ENCODE results near the gene EP400. TPM values are rescaled to one million over a fixed set of nuclear protein-coding genes. Genes with fewer than 3 reads are reported as not detected.

EP400 gene
- total and polyA plus RNA-seq, 2 of the 8 experiments (the other 6 are each of a cell fraction or from before 2014, with no cell fraction given): 13.1 to 69.7 TPM

DNA sequence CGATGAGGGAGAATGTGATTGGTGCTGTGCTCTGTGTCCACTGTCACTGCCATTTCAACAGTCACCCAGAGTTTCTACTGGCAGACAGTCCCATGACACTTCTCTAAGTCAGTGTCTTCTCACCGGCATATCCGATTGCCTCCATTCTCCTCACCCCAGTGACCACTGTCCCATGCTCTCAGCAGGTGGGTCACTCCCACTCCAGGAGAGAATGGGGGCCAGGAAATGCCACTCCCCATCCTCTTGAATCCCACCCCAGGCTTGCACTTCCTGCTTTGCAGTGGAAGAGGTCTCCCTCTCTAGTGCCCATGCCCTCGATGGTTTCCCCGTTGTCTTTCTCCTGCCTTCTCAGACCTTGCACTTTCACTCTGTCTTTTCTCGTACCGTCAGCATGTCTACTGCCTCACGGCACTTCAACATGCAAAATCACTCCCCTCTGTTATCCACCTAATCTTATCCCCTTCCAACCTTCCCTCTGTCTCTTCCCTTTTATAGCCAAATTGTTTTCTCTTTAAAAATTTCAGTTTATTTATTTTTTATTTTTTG lies 2.2 kb upstream of the EP400 start:
- Histone ChIP-seq H2BK20ac (ENCODE audit: low read length) (no peak overlapping the region), H4K20me1 (replicated peaks in 1 of 2; ENCODE audit: control insufficient read depth in 1 of 2, insufficient read depth in 2 of 2, low read length in 2 of 2) (peaks cover 0 to 11% of the 10 kb centered on the region in 2 experiments), H3K14ac (ENCODE audit: insufficient read length) (no peak overlapping the region), H3K79me2 (ENCODE audit: control insufficient read depth in 1 of 2, insufficient read depth in 2 of 2, low read length in 2 of 2) (peaks cover 8 to 21% of the 10 kb centered on the region in 2 experiments; a peak in 3 of 4 replicates), H2AK5ac (ENCODE audit: low read depth, low read length) (peak overlapping the region; percentile 82), H3K18ac (ENCODE audit: extremely low read depth, low read length) (no peak overlapping the region), H3K79me1 (ENCODE audit: low read depth, low read length) (no peaks in the 10 kb centered on the region), H3K27ac (ENCODE audit: low read depth, low read length) (no peak overlapping the region), H3K9ac (replicated peaks in 1 of 4; ENCODE audit: extremely low read depth in 1 of 4, low read depth in 3 of 4, low read length in 3 of 4) (no peak overlapping the region; a peak in 1 of 7 replicates), H2BK12ac (ENCODE audit: low read depth, low read length) (peak overlapping the region; percentile 68; the same call in 1 of the 2 replicates), H3K4me2 (ENCODE audit: insufficient read depth in 1 of 2, low read depth in 2 of 2, low read length in 2 of 2) (no peak overlapping the region), H2BK5ac (ENCODE audit: low read depth, low read length) (0 out of 2 replicates have a peak overlapping the region, but pooled peaks have one; percentile 52), H2BK120ac (replicated peaks; ENCODE audit: low read depth, low read length) (no peak overlapping the region), H3K4ac (replicated peaks; ENCODE audit: insufficient read length, low read depth, low read length) (no peak overlapping the region), H4K91ac (replicated peaks; ENCODE audit: insufficient read length, low read length) (peak overlapping the region; percentile 84), H3K4me1 (replicated peaks in 1 of 4; ENCODE audit: control insufficient read depth in 3 of 4, insufficient read depth in 4 of 4, low read length in 3 of 4) (peaks cover 0 to 4% (median 1%) of the 10 kb centered on the region in 4 experiments; a peak in 5 of 7 replicates), H3K23me2 (ENCODE audit: low read depth, low read length) (no peaks in the 10 kb centered on the region; the same call in 1 of the 2 replicates), H3K27me3 (replicated peaks in 1 of 4; ENCODE audit: control insufficient read depth in 3 of 4, extremely low read depth in 1 of 4, insufficient read depth in 3 of 4, low read length in 3 of 4) (no peaks in the 10 kb centered on the region), H2BK15ac (ENCODE audit: low read length) (no peak overlapping the region), H3K9me3 (ENCODE audit: insufficient read depth in 2 of 2, low read depth in 1 of 2, low read length in 1 of 2) (no peaks in the 10 kb centered on the region), H4K8ac (ENCODE audit: extremely low read depth, insufficient read depth, low read length) (no peak overlapping the region), H3K23ac (ENCODE audit: insufficient read length) (no peak overlapping the region), H2AFZ (ENCODE audit: low read length) (no peak overlapping the region), H3K36me3 (ENCODE audit: control insufficient read depth in 2 of 4, insufficient read depth in 4 of 4, low read length in 3 of 4) (peaks cover 3 to 22% (median 16%) of the 10 kb centered on the region in 4 experiments), H4K5ac (ENCODE audit: insufficient read length, low read depth, low read length) (no peak overlapping the region), H3K4me3 (ENCODE audit: extremely low read depth in 1 of 4, insufficient read depth in 2 of 4, low read depth in 3 of 4, low read length in 4 of 4) (no peak overlapping the region), H3K56ac (replicated peaks; ENCODE audit: insufficient read length, low read depth, low read length) (no peak overlapping the region)
- FAIRE-seq: no peak
- 83% methylated on average over 8 of the region's 8 CpGs; no CpG with 5 or more reads in 1 of the 2 experiments for WGBS, 2 experiments (ENCODE audit: extremely low coverage in 1 of 2, insufficient coverage in 1 of 2, insufficient read length in 1 of 2, insufficient replicate concordance in 2 of 2, low coverage in 1 of 2, low lambda C conversion rate in 2 of 2, missing lambda C conversion rate in 1 of 2)
- no peak for DNase-seq (ENCODE audit: low read depth in 1 of 2, low spot score in 2 of 2)
- POLR2A ChIA-PET (ENCODE audit: partially characterized antibody): interaction anchor here (3.0 to 5.6 kb wide), 2 partner anchors 12 to 18 kb away, joined by 28 to 44 read pairs; partner anchors contain the start of gene PUS1
- TF ChIP-seq POLR2AphosphoS5 (IDR thresholded peaks at IDR 0.05; ENCODE audit: low read depth, low read length): no peak
- TF ChIP-seq EP300 (IDR thresholded peaks at IDR 0.05; ENCODE audit: borderline replicate concordance in 1 of 2, low read depth in 2 of 2, low read length in 2 of 2): no peak
- TF ChIP-seq FOSL1 (IDR thresholded peaks at IDR 0.05; ENCODE audit: insufficient read depth, low read depth, low read length): no peak
- TF ChIP-seq CREB1 (IDR thresholded peaks at IDR 0.05): no peak
- no peak for TF ChIP-seq CEBPB (IDR thresholded peaks at IDR 0.05; ENCODE audit: low read depth, low read length)
- no peak for TF ChIP-seq EGR1 (IDR thresholded peaks at IDR 0.05; ENCODE audit: borderline replicate concordance, low read depth, low read length)
- no peak for TF ChIP-seq CTBP2 (IDR thresholded peaks at IDR 0.05; ENCODE audit: borderline replicate concordance, insufficient read depth, insufficient read length, low read length)
- no peak for TF ChIP-seq SAP30 (IDR thresholded peaks at IDR 0.05; ENCODE audit: insufficient read depth, insufficient replicate concordance, low read length)
- no peak for TF ChIP-seq MAFK (IDR thresholded peaks at IDR 0.05; ENCODE audit: low read depth, low read length)
- TF ChIP-seq BCL11A (IDR thresholded peaks at IDR 0.05; ENCODE audit: low read depth in 2 of 2, low read length in 2 of 2): no peak
- TF ChIP-seq TAF7 (optimal IDR thresholded peaks at IDR 0.05; ENCODE audit: borderline replicate concordance, low read depth, low read length): no peak
- TF ChIP-seq POLR2A (IDR thresholded peaks at IDR 0.05; ENCODE audit: control extremely low read depth in 1 of 2, low read depth in 2 of 2, low read length in 2 of 2): no peak
- TF ChIP-seq BACH1 (IDR thresholded peaks at IDR 0.05; ENCODE audit: low read length): no peak
- TF ChIP-seq ZNF274 (IDR thresholded peaks at IDR 0.05; ENCODE audit: borderline replicate concordance, extremely low read depth, low read length): no peak
- CTCF ChIA-PET (ENCODE audit: partially characterized antibody): no interaction called here

Measured in H1 (cell line).